Measurements from ENCODE around the gene LTA4H. TPM values are rescaled to one million over a fixed set of nuclear protein-coding genes. Genes with fewer than 3 reads are reported as not detected.

LTA4H gene
- total RNA-seq, 2 donors from 2014 or later = 112 to 141 TPM

GRCh38 chr12:95997276-95997675 lies 38.1 kb downstream of the LTA4H start:
- H3K36me3 Mint-ChIP-seq (ENCODE audit: low read depth) = peaks cover 10% of the 10 kb centered on the region
- Histone ChIP-seq H3K36me3 (ENCODE audit: control insufficient read depth, insufficient read depth, low read length) (peaks cover 13% of the 10 kb centered on the region), H3K4me1 (ENCODE audit: control insufficient read depth, insufficient read depth, low read length) (no peaks in the 10 kb centered on the region), H3K27ac (ENCODE audit: low read depth, low read length) (no peak overlapping the region), H3K9ac (ENCODE audit: extremely low read depth, low read length, poor library complexity, severe bottlenecking) (no peak overlapping the region), H3K4me3 (ENCODE audit: low read length) (no peak overlapping the region), H3K9me3 (ENCODE audit: control insufficient read depth, low read length) (no peaks in the 10 kb centered on the region), H3K27me3 (ENCODE audit: control insufficient read depth, insufficient read depth, low read length, poor library complexity, severe bottlenecking) (no peaks in the 10 kb centered on the region)
- TF ChIP-seq CTCF (conservative IDR thresholded peaks at IDR 0.05) = no peak
- peak; percentile 33 for DNase-seq
- H3K27me3 Mint-ChIP-seq (ENCODE audit: insufficient read depth) = peaks cover 7% of the 10 kb centered on the region
- no peak overlapping the region for H3K4me3 Mint-ChIP-seq
- no peaks in the 10 kb centered on the region for H3K9me3 Mint-ChIP-seq
- WGBS, 2 experiments (ENCODE audit: insufficient coverage in 1 of 2, insufficient read length in 1 of 2) = 85 to 100% methylated on average over 1 to 3 of the region's 3 CpGs
- H3K4me1 Mint-ChIP-seq = no peaks in the 10 kb centered on the region
- H3K27ac Mint-ChIP-seq = no peak overlapping the region

GRCh38 chr12:95996034-95996658 lies 39.2 kb downstream of the LTA4H start, which contains the start of gene HAL:
TSS of gene HAL (minus strand) at chr12:95996344. CDS start at chr12:95995910, 434 bp downstream.
- Mint-ChIP-seq H3K27ac (no peak within 1 kb of the TSS), H3K9me3 (no peaks in the 10 kb centered on the region), H3K27me3 (ENCODE audit: insufficient read depth) (peaks cover 9% of the 10 kb centered on the region), H3K36me3 (ENCODE audit: low read depth) (peaks cover 8% of the 10 kb centered on the region), H3K4me3 (no peak within 1 kb of the TSS), H3K4me1 (no peaks in the 10 kb centered on the region)
- peaks cover 4% of the 10 kb centered on the region for H3K36me3 ChIP-seq (ENCODE audit: control insufficient read depth, insufficient read depth, low read length)
- no peaks in the 10 kb centered on the region for H3K27me3 ChIP-seq (ENCODE audit: control insufficient read depth, insufficient read depth, low read length, poor library complexity, severe bottlenecking)
- H3K4me1 ChIP-seq (ENCODE audit: control insufficient read depth, insufficient read depth, low read length) = no peaks in the 10 kb centered on the region
- WGBS, 2 experiments (ENCODE audit: insufficient coverage in 1 of 2, insufficient read length in 1 of 2) = 86 to 89% methylated on average over 6 to 7 of the region's 7 CpGs
- DNase-seq = no peak
- no peak within 1 kb of the TSS for H3K9ac ChIP-seq (ENCODE audit: extremely low read depth, low read length, poor library complexity, severe bottlenecking)
- H3K27ac ChIP-seq (ENCODE audit: low read depth, low read length) = no peak within 1 kb of the TSS
- TF ChIP-seq CTCF (conservative IDR thresholded peaks at IDR 0.05) = no peak
- no peak within 1 kb of the TSS for H3K4me3 ChIP-seq (ENCODE audit: low read length)
- no peaks in the 10 kb centered on the region for H3K9me3 ChIP-seq (ENCODE audit: control insufficient read depth, low read length)

DNA sequence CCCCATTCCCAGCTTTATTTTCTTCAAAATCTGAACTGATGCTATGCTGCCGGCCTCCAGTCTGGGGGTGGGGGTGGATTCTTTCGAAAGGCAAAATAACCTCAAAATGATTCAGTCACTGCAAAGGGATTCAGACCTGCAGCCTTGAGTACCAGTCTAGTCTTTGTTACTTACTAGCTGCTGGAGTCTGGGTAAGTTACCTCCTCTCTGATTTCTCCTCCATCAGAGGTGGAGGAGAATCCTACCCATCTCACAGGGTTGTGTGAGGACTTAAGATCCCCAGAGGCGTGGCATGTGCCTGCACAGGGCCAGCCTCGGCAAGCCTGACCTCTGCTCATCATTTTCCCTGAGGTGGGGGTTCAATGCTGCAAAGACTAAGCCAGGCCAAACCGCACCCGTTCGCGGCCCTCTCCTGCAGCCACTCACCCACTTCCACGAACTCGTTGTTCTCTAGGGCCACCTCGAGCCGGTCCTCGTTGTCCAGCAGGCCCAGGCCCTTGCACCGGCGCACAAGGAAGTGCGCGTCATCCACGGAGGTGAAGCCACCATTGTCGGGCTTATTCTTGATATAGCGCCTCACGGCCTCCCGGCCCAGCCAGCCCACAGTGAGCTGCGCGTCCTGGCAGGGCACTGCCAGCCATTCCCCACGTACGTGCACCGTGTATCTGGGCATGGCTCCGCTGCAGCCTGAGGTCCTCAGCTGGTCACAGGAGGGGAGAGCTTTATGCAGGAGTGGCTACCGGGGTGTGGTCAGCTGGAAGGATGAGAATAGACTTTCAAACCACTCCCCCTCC lies 40.0 kb downstream of the LTA4H start:
- Histone ChIP-seq H3K4me3 (ENCODE audit: low read length) (no peak overlapping the region), H3K9me3 (ENCODE audit: control insufficient read depth, low read length) (no peaks in the 10 kb centered on the region), H3K9ac (ENCODE audit: extremely low read depth, low read length, poor library complexity, severe bottlenecking) (no peak overlapping the region), H3K27ac (ENCODE audit: low read depth, low read length) (no peak overlapping the region), H3K27me3 (ENCODE audit: control insufficient read depth, insufficient read depth, low read length, poor library complexity, severe bottlenecking) (no peaks in the 10 kb centered on the region), H3K36me3 (ENCODE audit: control insufficient read depth, insufficient read depth, low read length) (no peaks in the 10 kb centered on the region), H3K4me1 (ENCODE audit: control insufficient read depth, insufficient read depth, low read length) (no peaks in the 10 kb centered on the region)
- H3K27ac Mint-ChIP-seq = no peak overlapping the region
- no peak for TF ChIP-seq CTCF (conservative IDR thresholded peaks at IDR 0.05)
- 94 to 95% methylated on average over 20 to 28 of the region's 29 CpGs for WGBS, 2 experiments (ENCODE audit: insufficient coverage in 1 of 2, insufficient read length in 1 of 2)
- no peaks in the 10 kb centered on the region for H3K4me1 Mint-ChIP-seq
- no peak overlapping the region for H3K4me3 Mint-ChIP-seq
- H3K9me3 Mint-ChIP-seq = no peaks in the 10 kb centered on the region
- peaks cover 3% of the 10 kb centered on the region for H3K36me3 Mint-ChIP-seq (ENCODE audit: low read depth)
- DNase-seq = peak; percentile 43
- H3K27me3 Mint-ChIP-seq (ENCODE audit: insufficient read depth) = peaks cover 9% of the 10 kb centered on the region
